GM10248 (cell line): ENCODE results near the gene GPR158.

Experiments
- CTCF ChIA-PET: fragments of 300-600 bp; sonication (Branson Sonifier 250); formaldehyde crosslinking; extraction: SDS; loops from one replicate; lab custom pipeline; 2021; ENCODE audit warnings: antibody characterized with exemption; lab: Yijun Ruan, JAX
- POLR2A ChIA-PET: fragments of 350-650 bp; sonication (Branson Sonifier 250); formaldehyde crosslinking; extraction: SDS; loops from one replicate; lab custom pipeline; 2020; ENCODE audit warnings: antibody characterized with exemption; lab: Yijun Ruan, JAX
- DNase-seq: peaks from one replicate; pipeline ENCODE4 v3.0.0; 2012; ENCODE audit errors: extremely low spot score
- TF ChIP-seq, protein P1 (sequence below): IDR thresholded peaks from 2 replicates; pipeline ENCODE4 v1.5.1; 2012; ENCODE audit warnings: mild to moderate bottlenecking, low read depth; ENCODE audit errors: extremely low read depth, missing control alignments, control extremely low read depth

Gene GPR158

DNA sequence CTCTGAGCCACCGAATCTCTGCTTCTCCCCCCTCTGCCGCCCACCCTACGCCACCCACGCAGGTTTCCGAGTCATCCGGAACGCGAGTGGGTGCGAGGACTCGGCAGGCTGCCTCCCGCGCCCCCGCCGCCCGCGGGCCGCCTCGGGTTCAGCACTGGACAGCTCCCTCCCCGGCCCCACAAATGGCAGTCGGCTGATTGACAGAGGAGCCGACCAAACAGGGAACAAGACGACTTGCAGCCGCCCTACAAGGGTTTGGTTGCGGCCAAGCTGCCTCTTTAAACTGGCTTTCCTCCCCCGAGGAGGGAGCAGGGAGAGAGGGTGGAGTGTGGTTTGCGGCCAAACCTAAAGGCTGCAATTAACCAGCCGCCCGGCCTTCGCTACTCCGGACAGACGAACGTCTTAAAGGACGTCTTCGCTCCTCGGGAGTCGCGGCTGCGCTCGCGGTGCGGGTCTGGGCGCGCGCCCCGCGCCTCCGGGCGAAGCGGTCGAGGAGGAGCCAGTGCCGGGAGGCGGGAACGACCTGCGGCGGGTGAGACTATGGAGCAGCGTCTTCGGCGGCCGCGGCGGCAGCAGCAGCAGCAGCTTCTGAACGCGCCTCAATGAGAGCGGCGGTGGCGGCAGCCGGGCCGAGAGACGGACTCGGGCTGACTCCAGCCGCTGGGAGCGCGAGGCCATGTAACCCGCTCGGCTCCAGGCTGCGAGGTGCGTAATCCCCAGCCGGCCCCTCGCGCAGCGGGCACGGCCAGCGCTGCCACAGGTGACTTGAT lies at the start of gene GPR158:
Gene GPR158, plus strand, starts transcription at position 541 of the 770 bp plus-strand sequence. CDS start 420 bp downstream, outside the sequence.
- peak; percentile 73 for DNase-seq
- TF ChIP-seq, protein P1, sequence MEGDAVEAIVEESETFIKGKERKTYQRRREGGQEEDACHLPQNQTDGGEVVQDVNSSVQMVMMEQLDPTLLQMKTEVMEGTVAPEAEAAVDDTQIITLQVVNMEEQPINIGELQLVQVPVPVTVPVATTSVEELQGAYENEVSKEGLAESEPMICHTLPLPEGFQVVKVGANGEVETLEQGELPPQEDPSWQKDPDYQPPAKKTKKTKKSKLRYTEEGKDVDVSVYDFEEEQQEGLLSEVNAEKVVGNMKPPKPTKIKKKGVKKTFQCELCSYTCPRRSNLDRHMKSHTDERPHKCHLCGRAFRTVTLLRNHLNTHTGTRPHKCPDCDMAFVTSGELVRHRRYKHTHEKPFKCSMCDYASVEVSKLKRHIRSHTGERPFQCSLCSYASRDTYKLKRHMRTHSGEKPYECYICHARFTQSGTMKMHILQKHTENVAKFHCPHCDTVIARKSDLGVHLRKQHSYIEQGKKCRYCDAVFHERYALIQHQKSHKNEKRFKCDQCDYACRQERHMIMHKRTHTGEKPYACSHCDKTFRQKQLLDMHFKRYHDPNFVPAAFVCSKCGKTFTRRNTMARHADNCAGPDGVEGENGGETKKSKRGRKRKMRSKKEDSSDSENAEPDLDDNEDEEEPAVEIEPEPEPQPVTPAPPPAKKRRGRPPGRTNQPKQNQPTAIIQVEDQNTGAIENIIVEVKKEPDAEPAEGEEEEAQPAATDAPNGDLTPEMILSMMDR, result no peak
- ChIA-PET POLR2A (no interaction called here), CTCF (no interaction called here)

- ChIA-PET CTCF (interaction anchor here (4.6 kb wide), 1 partner anchor 12 kb away, joined by 22 read pairs; no protein-coding TSS in a partner anchor), POLR2A (no interaction called here)
- TF ChIP-seq, protein P1, result no peak
- no peak for DNase-seq
Measured at GRCh38 chr10:25125201-25125611, 49.6 kb upstream of the GPR158 start.

DNA sequence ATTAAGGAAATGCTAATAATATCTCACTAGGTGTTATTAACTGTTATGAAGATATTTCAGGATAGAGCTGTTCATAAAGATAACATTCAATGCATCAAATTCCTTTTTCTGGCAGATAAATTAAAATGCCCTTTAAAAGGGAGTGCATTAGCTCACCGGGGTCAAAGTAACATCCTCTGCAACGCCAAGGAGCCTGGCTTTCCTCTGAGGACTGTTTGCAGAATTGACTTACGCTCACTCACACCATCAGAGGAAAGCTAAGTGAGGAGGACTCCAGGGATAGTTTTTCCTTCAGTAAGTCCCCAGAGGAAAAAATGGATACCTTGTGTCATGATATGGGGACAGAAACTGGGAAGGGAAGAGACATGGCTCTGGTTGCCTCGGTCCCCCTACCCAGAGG lies 45.2 kb upstream of the GPR158 start:
- POLR2A ChIA-PET, result no interaction called here
- TF ChIP-seq, protein P1, result no peak

DNA sequence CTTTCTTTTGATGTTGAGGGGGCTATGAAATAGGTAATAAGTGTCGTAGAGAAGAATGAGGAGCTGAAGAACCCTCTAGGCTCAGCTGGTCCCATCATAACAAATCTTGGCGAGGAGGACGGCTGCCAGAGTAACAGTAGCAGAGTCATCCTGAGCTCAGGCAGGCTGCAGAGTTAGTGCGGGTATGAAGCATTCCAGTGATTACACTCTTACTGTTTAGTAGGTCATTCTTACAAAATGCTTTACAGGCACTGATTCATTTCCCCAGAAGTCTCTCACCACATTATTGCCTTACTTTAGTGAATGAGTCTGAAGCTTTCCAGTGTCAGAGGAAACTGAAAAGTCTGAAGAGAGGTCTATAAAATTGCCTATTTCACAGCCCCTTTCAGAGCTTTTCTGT lies 43.9 kb upstream of the GPR158 start:
- TF ChIP-seq, protein P1, result no peak
- DNase-seq, result no peak
- ChIA-PET CTCF (interaction anchor here (1.1 to 2.9 kb wide), 2 partner anchors 17 kb away, joined by 3 to 14 read pairs; no protein-coding TSS in a partner anchor), POLR2A (no interaction called here)

More for the DNA sequence above, 45.2 kb upstream of the GPR158 start:
- DNase-seq, result no peak
- CTCF ChIA-PET, result interaction anchor here (2.9 kb wide), 1 partner anchor 16 kb away, joined by 14 read pairs; no protein-coding TSS in a partner anchor

DNA sequence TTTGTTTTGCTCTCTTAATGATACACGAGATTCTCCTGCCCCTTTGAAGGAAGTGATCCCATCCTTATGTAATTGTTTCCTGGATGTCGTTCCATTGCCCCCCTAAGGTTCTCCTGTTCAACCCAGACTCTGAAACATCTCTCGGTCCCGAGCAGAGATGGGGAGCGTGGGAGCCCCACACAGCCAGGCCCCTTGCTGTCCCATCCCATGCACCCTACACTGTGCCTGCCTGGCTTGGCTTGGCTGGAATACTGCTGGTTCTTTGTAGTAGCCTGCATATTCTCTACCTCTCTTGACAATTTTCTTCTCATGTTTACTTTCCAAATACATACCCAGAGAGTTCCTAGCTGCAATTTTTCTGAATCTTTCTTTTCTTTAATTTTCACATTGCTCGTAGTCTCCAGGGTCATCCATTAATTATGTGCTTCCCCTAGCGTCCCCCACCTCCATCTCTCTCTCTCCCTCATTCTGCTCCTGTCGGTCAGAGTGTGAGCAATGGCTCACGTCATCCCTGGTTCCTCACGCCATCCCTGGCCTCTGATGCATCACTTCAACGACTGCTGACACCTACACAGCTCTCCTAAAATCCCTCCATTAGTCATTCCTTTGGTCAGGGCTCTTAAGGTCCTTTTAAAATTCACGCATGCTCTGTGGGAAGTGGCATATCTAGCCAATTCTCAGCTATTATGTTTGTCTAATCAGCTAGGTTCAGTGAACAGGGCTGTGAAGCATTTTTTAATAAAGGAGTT lies 32.5 kb upstream of the GPR158 start:
- POLR2A ChIA-PET, result no interaction called here
- CTCF ChIA-PET, result interaction anchor here (0.9 kb wide), 1 partner anchor 9 kb away, joined by 3 read pairs; no protein-coding TSS in a partner anchor
- no peak for DNase-seq
- TF ChIP-seq, protein P1, result no peak

GRCh38 chr10:25157650-25158049 lies 17.2 kb upstream of the GPR158 start:
- DNase-seq, result no peak
- ChIA-PET POLR2A (no interaction called here), CTCF (interaction anchor here (0.9 to 1.7 kb wide), 3 partner anchors 11 to 21 kb away, joined by 3 to 4 read pairs (median 3); no protein-coding TSS in a partner anchor)
- TF ChIP-seq, protein P1, result no peak
